NCI-H226 (cell line): ENCODE data around the gene NLGN1.

Source experiments
- DNase-seq: peaks from one replicate; pipeline ENCODE4 v3.0.0-alpha.2; 2015

The NLGN1 gene

GRCh38 chr3:173921732-173922131, 524.2 kb downstream of the NLGN1 start:
- no peak for DNase-seq

GRCh38 chr3:173923204-173923603, 525.7 kb downstream of the NLGN1 start:
- DNase-seq, result no peak

GRCh38 chr3:173930251-173930650, 532.7 kb downstream of the NLGN1 start:
- DNase-seq, result no peak

GRCh38 chr3:173932624-173933023, 535.1 kb downstream of the NLGN1 start:
- DNase-seq, result peak; percentile 63

- DNase-seq, result no peak
Measured at GRCh38 chr3:173933113-173933512, 535.6 kb downstream of the NLGN1 start.

GRCh38 chr3:173936316-173936715, 538.8 kb downstream of the NLGN1 start:
- no peak for DNase-seq

- DNase-seq, result no peak
Measured at GRCh38 chr3:173938159-173938558, 540.6 kb downstream of the NLGN1 start.

- no peak for DNase-seq
Measured at GRCh38 chr3:173938616-173939015, 541.1 kb downstream of the NLGN1 start.

GRCh38 chr3:173939331-173939730, 541.8 kb downstream of the NLGN1 start:
- no peak for DNase-seq

GRCh38 chr3:173943264-173943663, 545.7 kb downstream of the NLGN1 start:
- DNase-seq, result no peak

- no peak for DNase-seq
Measured at GRCh38 chr3:173945170-173945569, 547.6 kb downstream of the NLGN1 start.

GRCh38 chr3:173945806-173946205, 548.3 kb downstream of the NLGN1 start:
- no peak for DNase-seq

- no peak for DNase-seq
Measured at GRCh38 chr3:173954647-173955046, 557.1 kb downstream of the NLGN1 start.

GRCh38 chr3:173957646-173958045, 560.1 kb downstream of the NLGN1 start:
- DNase-seq, result no peak

- DNase-seq, result no peak
Measured at GRCh38 chr3:173958805-173959204, 561.3 kb downstream of the NLGN1 start.

- no peak for DNase-seq
Measured at GRCh38 chr3:173970281-173970680, 572.7 kb downstream of the NLGN1 start.

- DNase-seq, result no peak
Measured at GRCh38 chr3:173976281-173976680, 578.7 kb downstream of the NLGN1 start.

GRCh38 chr3:173977747-173978146, 580.2 kb downstream of the NLGN1 start:
- peak; percentile 89 for DNase-seq

- DNase-seq, result peak; percentile 87
Measured at GRCh38 chr3:173983343-173983742, 585.8 kb downstream of the NLGN1 start.

- no peak for DNase-seq
Measured at GRCh38 chr3:173986861-173987410, 589.4 kb downstream of the NLGN1 start.

GRCh38 chr3:173988909-173989308, 591.4 kb downstream of the NLGN1 start:
- peak; percentile 31 for DNase-seq

GRCh38 chr3:173992416-173992815, 594.9 kb downstream of the NLGN1 start:
- no peak for DNase-seq

GRCh38 chr3:173993299-173993698, 595.8 kb downstream of the NLGN1 start:
- no peak for DNase-seq

GRCh38 chr3:174000675-174001074, 603.1 kb downstream of the NLGN1 start:
- no peak for DNase-seq

GRCh38 chr3:174002543-174002942, 605.0 kb downstream of the NLGN1 start:
- no peak for DNase-seq

- no peak for DNase-seq
Measured at GRCh38 chr3:174010907-174011306, 613.4 kb downstream of the NLGN1 start.
